Neural progenitor cell (in vitro differentiated cells): ENCODE measurements around the gene GALNTL6.

ENCODE experiments used
- CTCF ChIP-seq: fragments of 200-600 bp; sonication (generic); IDR thresholded peaks from 2 replicates; pipeline ENCODE4 v1.5.1; 2017; ENCODE audit warnings: antibody characterized with exemption, mild to moderate bottlenecking
- EZH2phosphoT487 ChIP-seq: fragments of 200-600 bp; sonication (generic); IDR thresholded peaks from 2 replicates; pipeline ENCODE4 v1.6.1; 2017; ENCODE audit warnings: antibody characterized with exemption

- no peak for TF ChIP-seq CTCF
- no peak for TF ChIP-seq EZH2phosphoT487
Measured at GRCh38 chr4:172794307-172794703, 981.1 kb downstream of the GALNTL6 start.
